PFSK-1 (cell line): ENCODE results near the gene ADRA2A.

Experiments
- FOXP2 ChIP-seq: optimal IDR thresholded peaks from 2 replicates; pipeline ENCODE3; 2011; ENCODE audit warnings: borderline replicate concordance, control low read depth, inconsistent platforms; ENCODE audit not compliant: insufficient read depth; ENCODE audit errors: extremely low read length, extremely low read depth
- POLR2AphosphoS5 ChIP-seq: IDR thresholded peaks from 2 replicates; pipeline ENCODE4 v1.6.1; 2012; ENCODE audit warnings: low read depth, mild to moderate bottlenecking, control low read depth, low read length, moderate library complexity
- REST ChIP-seq, 2 experiments: IDR thresholded peaks; 2 replicates each; pipeline versions ENCODE4 v1.6.1 to v1.8.0; 2011 to 2012; ENCODE audit warnings: low read depth in 2 of 2, low read length in 2 of 2, control low read depth in 1 of 2, inconsistent platforms in 1 of 2, mild to moderate bottlenecking in 1 of 2, moderate library complexity in 1 of 2; ENCODE audit not compliant: insufficient read depth in 1 of 2
- SIN3A ChIP-seq: IDR thresholded peaks from 2 replicates; pipeline ENCODE4 v1.6.1; 2012; ENCODE audit warnings: mild to moderate bottlenecking, low read length, moderate library complexity, borderline replicate concordance; ENCODE audit not compliant: insufficient read depth
- TAF1 ChIP-seq: IDR thresholded peaks from 2 replicates; pipeline ENCODE4 v1.6.1; 2012; ENCODE audit warnings: low read length, control low read depth, borderline replicate concordance; ENCODE audit not compliant: insufficient read depth

The ADRA2A gene

DNA sequence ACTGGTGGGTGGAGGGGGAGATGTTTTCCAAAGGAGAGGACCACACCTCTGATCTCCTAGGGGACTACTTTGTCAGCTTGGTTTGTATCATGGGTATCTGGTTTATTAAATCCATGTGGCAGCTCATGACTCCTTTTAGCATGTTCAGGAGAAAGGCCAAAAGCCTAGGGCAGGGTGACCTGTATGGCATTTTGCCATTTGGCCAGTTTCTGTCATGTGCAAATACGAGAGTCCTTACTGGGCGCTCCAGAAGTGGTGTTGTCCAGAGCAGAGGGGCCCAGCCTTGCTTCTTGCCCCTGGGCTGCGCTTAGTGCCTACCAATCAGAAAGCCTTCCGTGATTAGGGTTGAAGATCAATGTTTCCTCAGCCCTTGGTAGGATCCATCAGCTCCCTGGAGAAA is 31.0 kb downstream of the ADRA2A start:
- TF ChIP-seq SIN3A: no peak
- TF ChIP-seq FOXP2: no peak
- no peak for TF ChIP-seq TAF1

DNA sequence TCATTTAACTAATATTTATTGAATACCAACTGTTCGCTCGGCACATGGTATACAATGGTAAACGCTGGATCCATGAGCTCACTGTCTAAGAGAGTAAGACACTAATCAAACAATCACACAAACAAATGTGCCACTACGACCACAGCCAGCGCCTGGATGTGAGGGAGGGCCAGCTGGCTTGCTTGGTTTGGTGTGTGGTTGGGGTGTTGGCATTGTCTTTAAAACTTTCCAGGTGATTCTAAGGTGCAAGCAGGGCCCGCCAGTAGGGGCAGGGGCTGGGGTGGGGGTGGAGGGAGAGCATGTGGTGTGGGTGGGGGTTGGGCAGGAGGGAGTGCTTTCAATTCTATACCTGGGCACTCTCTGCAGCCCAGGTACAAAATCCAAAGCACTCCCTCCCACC is 31.6 kb downstream of the ADRA2A start:
- TF ChIP-seq FOXP2: no peak

- TF ChIP-seq POLR2AphosphoS5 (no peak), REST (IDR thresholded peaks at IDR 0.05; ENCODE audit: insufficient read depth in 1 of 2, low read depth in 2 of 2, low read length in 2 of 2) (no peak), SIN3A (no peak), TAF1 (no peak), FOXP2 (no peak)
These were observed 32.8 kb downstream of the ADRA2A start for GRCh38 chr10:111109501-111110242.

GRCh38 chr10:111110771-111111170 is 33.9 kb downstream of the ADRA2A start:
- TF ChIP-seq SIN3A (no peak), POLR2AphosphoS5 (no peak), REST (IDR thresholded peaks at IDR 0.05; ENCODE audit: insufficient read depth in 1 of 2, low read depth in 2 of 2, low read length in 2 of 2) (no peak), TAF1 (no peak), FOXP2 (no peak)

- no peak for TF ChIP-seq REST (IDR thresholded peaks at IDR 0.05; ENCODE audit: insufficient read depth in 1 of 2, low read depth in 2 of 2, low read length in 2 of 2)
- no peak for TF ChIP-seq FOXP2
- TF ChIP-seq SIN3A: no peak
- no peak for TF ChIP-seq TAF1
- TF ChIP-seq POLR2AphosphoS5: no peak
These were observed 35.5 kb downstream of the ADRA2A start for GRCh38 chr10:111112333-111112732.

- TF ChIP-seq POLR2AphosphoS5: no peak
- no peak for TF ChIP-seq SIN3A
- TF ChIP-seq TAF1: no peak
- no peak for TF ChIP-seq FOXP2
- no peak for TF ChIP-seq REST (IDR thresholded peaks at IDR 0.05; ENCODE audit: insufficient read depth in 1 of 2, low read depth in 2 of 2, low read length in 2 of 2)
These were observed 36.6 kb downstream of the ADRA2A start for GRCh38 chr10:111113238-111113960.
